Neural cell (in vitro differentiated cells): ENCODE measurements around the gene KCNJ6. TPM values are rescaled to one million over a fixed set of nuclear protein-coding genes. Genes with fewer than 3 reads are reported as not detected.
A peak's percentile ranks its signal among the peaks of the same experiment; 100 is the strongest.

Experiments
- H2AFZ ChIP-seq: fragments of 200-600, 300-800 bp; sonication (generic), shearing (Covaris generic); 2 replicates; pipeline ENCODE4 v1.6.0; 2014; ENCODE audit warnings: low read depth, mild to moderate bottlenecking, antibody characterized with exemption, low read length, moderate library complexity
- H3F3A ChIP-seq: fragments of 200-600 bp; shearing (Covaris generic); 2 replicates; pipeline ENCODE4 v1.6.1; 2016; ENCODE audit warnings: mild to moderate bottlenecking, moderate library complexity, mixed read lengths, antibody characterized with exemption, low read length; ENCODE audit not compliant: insufficient read depth, poor library complexity, severe bottlenecking
- H3K27ac ChIP-seq: fragments of 200-600, 300-800 bp; sonication (generic), shearing (Covaris generic); 2 replicates; pipeline ENCODE4 v1.5.1; 2014; ENCODE audit warnings: mild to moderate bottlenecking, low read length, moderate library complexity
- H3K27me3 ChIP-seq: fragments of 300-800, 200-600 bp; sonication (generic), shearing (Covaris generic); 2 replicates; pipeline ENCODE4 v1.6.0; 2014; ENCODE audit warnings: mild to moderate bottlenecking, low read depth, low read length, moderate library complexity; ENCODE audit not compliant: insufficient read depth
- H3K36me3 ChIP-seq: fragments of 300-800, 200-600 bp; sonication (generic), shearing (Covaris generic); 2 replicates; pipeline ENCODE4 v1.5.1; 2014; ENCODE audit warnings: mild to moderate bottlenecking, antibody characterized with exemption, low read length, moderate library complexity; ENCODE audit not compliant: insufficient read depth
- H3K4me2 ChIP-seq: fragments of 300-800, 200-600 bp; sonication (generic), shearing (Covaris generic); 2 replicates; pipeline ENCODE4 v1.6.0; 2014; ENCODE audit warnings: mild to moderate bottlenecking, low read length
- H3K4me3 ChIP-seq: fragments of 300-800, 200-600 bp; sonication (generic), shearing (Covaris generic); 2 replicates; pipeline ENCODE4 v1.5.1; 2014; ENCODE audit warnings: mild to moderate bottlenecking, low read length, moderate library complexity
- H3K79me2 ChIP-seq: fragments of 200-600 bp; shearing (Covaris generic); replicated peaks from 2 replicates; pipeline ENCODE4 v1.6.0; 2014; ENCODE audit warnings: mild to moderate bottlenecking, low read length, moderate library complexity; ENCODE audit not compliant: insufficient read depth
- H3K9ac ChIP-seq: fragments of 300-800, 200-600 bp; sonication (generic), shearing (Covaris generic); 2 replicates; pipeline ENCODE4 v1.6.1; 2016; ENCODE audit warnings: mild to moderate bottlenecking, low read length, mixed read lengths
- H3K9me2 ChIP-seq: fragments of 200-600 bp; shearing (Covaris generic); 2 replicates; pipeline ENCODE4 v1.6.1; 2016; ENCODE audit warnings: mild to moderate bottlenecking, low read length, mixed read lengths; ENCODE audit not compliant: insufficient read depth
- H3K9me3 ChIP-seq: fragments of 200-600, 300-800 bp; sonication (generic), shearing (Covaris generic); 2 replicates; pipeline ENCODE4 v1.6.1; 2016; ENCODE audit warnings: mild to moderate bottlenecking, mixed run types, low read length, moderate library complexity, mixed read lengths
- H4K20me1 ChIP-seq: fragments of 200-600 bp; shearing (Covaris generic); 2 replicates; pipeline ENCODE4 v1.6.1; 2016; ENCODE audit warnings: mild to moderate bottlenecking, mixed run types; ENCODE audit not compliant: insufficient read depth
- CTCF ChIP-seq: fragments of 450-650 bp; IDR thresholded peaks from 2 replicates; pipeline ENCODE4 v1.5.1; 2014; ENCODE audit warnings: antibody characterized with exemption, mild to moderate bottlenecking, moderate library complexity; ENCODE audit not compliant: poor library complexity, severe bottlenecking
- EP300 ChIP-seq: fragments of 450-650 bp; conservative IDR thresholded peaks from 2 replicates; pipeline ENCODE4 v1.6.1; 2014; ENCODE audit warnings: antibody characterized with exemption, mild to moderate bottlenecking, moderate library complexity; ENCODE audit not compliant: poor library complexity, severe bottlenecking
- EZH2 ChIP-seq: fragments of 200-600, 300-800 bp; shearing (Covaris generic), sonication (generic); IDR thresholded peaks from 2 replicates; pipeline ENCODE4 v1.6.1; 2014; ENCODE audit warnings: antibody characterized with exemption, low read length, borderline replicate concordance, mild to moderate bottlenecking; ENCODE audit not compliant: insufficient read depth, poor library complexity, severe bottlenecking
- MXI1 ChIP-seq: fragments of 450-650 bp; conservative IDR thresholded peaks from 2 replicates; pipeline ENCODE4 v1.6.1; 2014; ENCODE audit warnings: antibody characterized with exemption, mild to moderate bottlenecking; ENCODE audit not compliant: poor library complexity, severe bottlenecking
- POLR2AphosphoS5 ChIP-seq: IDR thresholded peaks from 2 replicates; pipeline ENCODE4 v1.6.1; 2012
- RAD21 ChIP-seq: fragments of 450-650 bp; conservative IDR thresholded peaks from 2 replicates; pipeline ENCODE4 v1.6.1; 2014; ENCODE audit warnings: antibody characterized with exemption, mild to moderate bottlenecking, moderate library complexity
- REST ChIP-seq: IDR thresholded peaks from 2 replicates; pipeline ENCODE4 v1.6.1; 2012; ENCODE audit warnings: borderline replicate concordance
- SMC3 ChIP-seq: fragments of 450-650 bp; conservative IDR thresholded peaks from 2 replicates; pipeline ENCODE4 v1.6.1; 2014; ENCODE audit warnings: antibody characterized with exemption, mild to moderate bottlenecking, moderate library complexity; ENCODE audit not compliant: poor library complexity
- TAF1 ChIP-seq: IDR thresholded peaks from 2 replicates; pipeline ENCODE4 v1.6.1; 2012; ENCODE audit warnings: low read depth
- polyA plus RNA-seq: library from polyadenylated mRNA; depleted of rRNA; stranded (reverse); fragments of >200 nt; gene quantifications from 2 replicates; pipeline ENCODE4 v1.2.3, GENCODE V29; 2014

The KCNJ6 gene
- polyA plus RNA-seq, 1 donor from 2014 or later = 1.7 TPM

- no peak for TF ChIP-seq EP300
- no peak for TF ChIP-seq POLR2AphosphoS5
- no peak for TF ChIP-seq SMC3
- TF ChIP-seq MXI1 = no peak
- no peak for TF ChIP-seq CTCF
- no peak for TF ChIP-seq REST
- TF ChIP-seq RAD21 = no peak
- no peak for TF ChIP-seq TAF1
- TF ChIP-seq EZH2 = no peak
- no peaks in the 10 kb centered on the region for H3F3A ChIP-seq
- H2AFZ ChIP-seq = no peak overlapping the region
- H3K9ac ChIP-seq = no peak overlapping the region
- no peaks in the 10 kb centered on the region for H4K20me1 ChIP-seq
- H3K9me2 ChIP-seq = no peaks in the 10 kb centered on the region
- no peaks in the 10 kb centered on the region for H3K36me3 ChIP-seq
- no peaks in the 10 kb centered on the region for H3K79me2 ChIP-seq
- no peak overlapping the region for H3K27ac ChIP-seq
- H3K4me3 ChIP-seq = no peak overlapping the region
- H3K9me3 ChIP-seq = no peaks in the 10 kb centered on the region
- no peak overlapping the region for H3K4me2 ChIP-seq
- H3K27me3 ChIP-seq = no peaks in the 10 kb centered on the region
Observed at GRCh38 chr21:37626320-37626719, 289.9 kb downstream of the KCNJ6 start.

DNA sequence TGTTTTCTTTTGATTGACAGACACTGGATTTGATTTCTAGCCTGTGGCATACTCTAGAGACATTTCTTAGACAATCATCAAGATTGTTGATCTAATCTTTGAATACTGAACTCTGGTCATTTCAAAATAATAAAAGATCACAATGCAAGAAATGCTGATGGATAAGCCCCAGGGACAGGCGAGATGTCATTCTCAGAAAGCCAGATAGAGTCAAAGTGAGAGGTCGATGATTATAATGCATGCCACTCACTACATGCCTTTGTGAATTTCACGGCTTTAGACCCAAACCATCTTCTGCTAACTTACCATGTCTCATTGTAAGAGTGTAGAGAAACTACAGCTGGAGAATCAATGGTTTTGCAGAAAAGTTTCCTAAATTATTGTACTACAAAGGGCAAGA, 292.6 kb downstream of the KCNJ6 start:
- no peaks in the 10 kb centered on the region for H3K9me3 ChIP-seq
- no peak overlapping the region for H2AFZ ChIP-seq
- H3K4me2 ChIP-seq = no peak overlapping the region
- no peak overlapping the region for H3K27ac ChIP-seq
- no peak overlapping the region for H3K9ac ChIP-seq
- H3K9me2 ChIP-seq = no peaks in the 10 kb centered on the region
- TF ChIP-seq MXI1 = no peak
- TF ChIP-seq CTCF = no peak
- TF ChIP-seq EP300 = peak; percentile 66
- no peak for TF ChIP-seq SMC3
- TF ChIP-seq REST = no peak
- no peaks in the 10 kb centered on the region for H3K36me3 ChIP-seq
- H3F3A ChIP-seq = no peaks in the 10 kb centered on the region
- H3K27me3 ChIP-seq = no peaks in the 10 kb centered on the region
- H4K20me1 ChIP-seq = no peaks in the 10 kb centered on the region
- H3K79me2 ChIP-seq = no peaks in the 10 kb centered on the region
- H3K4me3 ChIP-seq = no peak overlapping the region
